GM19438 (cell line): Measurements from ENCODE around the gene PTPRG.

Source experiments
- ATAC-seq: cut with Tn5 transposase; IDR thresholded peaks from one replicate; pipeline ENCODE4 v1.9.1; 2021; ENCODE audit warnings: low read depth; ENCODE audit not compliant: unreplicated experiment

The PTPRG gene

GRCh38 chr3:61648481-61648880 lies 87.1 kb downstream of the PTPRG start:
- ATAC-seq, result no peak

GRCh38 chr3:61649381-61650170 lies 88.2 kb downstream of the PTPRG start:
- no peak for ATAC-seq

- no peak for ATAC-seq
Observed at GRCh38 chr3:61650276-61650675, 88.9 kb downstream of the PTPRG start.

GRCh38 chr3:61650719-61651410 lies 89.5 kb downstream of the PTPRG start:
- no peak for ATAC-seq

- ATAC-seq, result no peak
Observed at GRCh38 chr3:61657689-61658088, 96.3 kb downstream of the PTPRG start.

GRCh38 chr3:61662861-61663260 lies 101.5 kb downstream of the PTPRG start:
- ATAC-seq, result no peak

- ATAC-seq, result no peak
Observed at GRCh38 chr3:61663356-61664104, 102.2 kb downstream of the PTPRG start.

- ATAC-seq, result no peak
Observed at GRCh38 chr3:61664105-61664482, 102.7 kb downstream of the PTPRG start.

- no peak for ATAC-seq
Observed at GRCh38 chr3:61665121-61665520, 103.8 kb downstream of the PTPRG start.

GRCh38 chr3:61665987-61666386 lies 104.6 kb downstream of the PTPRG start:
- ATAC-seq, result no peak

GRCh38 chr3:61666615-61667330 lies 105.4 kb downstream of the PTPRG start:
- ATAC-seq, result no peak

GRCh38 chr3:61667383-61667782 lies 106.0 kb downstream of the PTPRG start:
- no peak for ATAC-seq

GRCh38 chr3:61667814-61668213 lies 106.4 kb downstream of the PTPRG start:
- no peak for ATAC-seq

- ATAC-seq, result no peak
Observed at GRCh38 chr3:61668317-61668864, 107.0 kb downstream of the PTPRG start.

- no peak for ATAC-seq
Observed at GRCh38 chr3:61669203-61669602, 107.8 kb downstream of the PTPRG start.

- ATAC-seq, result no peak
Observed at GRCh38 chr3:61669668-61670299, 108.4 kb downstream of the PTPRG start.

- no peak for ATAC-seq
Observed at GRCh38 chr3:61673651-61674050, 112.3 kb downstream of the PTPRG start.

- ATAC-seq, result no peak
Observed at GRCh38 chr3:61674596-61674995, 113.2 kb downstream of the PTPRG start.

- no peak for ATAC-seq
Observed at GRCh38 chr3:61679026-61679425, 117.7 kb downstream of the PTPRG start.

- ATAC-seq, result no peak
Observed at GRCh38 chr3:61680617-61681016, 119.2 kb downstream of the PTPRG start.
